ENCODE measurements around the gene INSR. TPM values are rescaled to one million over a fixed set of nuclear protein-coding genes. Genes with fewer than 3 reads are reported as not detected.

Gene INSR
- total RNA-seq, 1 donor from 2014 or later: 7.9 TPM

DNA sequence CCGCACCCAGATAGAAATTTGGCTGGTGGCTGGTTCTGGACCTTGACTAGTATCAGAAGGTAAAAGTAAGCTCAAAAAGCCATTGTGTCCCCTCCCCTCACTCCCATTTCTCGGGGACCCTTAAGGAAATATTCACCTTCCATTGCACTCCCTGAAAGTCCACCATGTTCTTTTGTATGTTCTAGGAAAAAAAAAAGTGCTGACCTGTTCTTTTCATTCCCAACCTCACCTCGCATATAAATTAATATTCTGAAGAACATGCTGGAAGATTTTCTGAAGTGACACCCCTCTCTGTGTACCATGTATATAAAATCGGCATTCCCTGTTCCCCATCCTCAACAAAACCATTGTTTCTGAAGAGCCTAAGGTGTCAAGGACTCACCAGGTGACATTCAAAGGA, 181.5 kb downstream of the INSR start:
- Mint-ChIP-seq H3K36me3 (ENCODE audit: low read depth, unreplicated experiment) (peaks cover 2% of the 10 kb centered on the region), H3K4me3 (ENCODE audit: unreplicated experiment) (no peak overlapping the region), H3K9me3 (ENCODE audit: unreplicated experiment) (peaks cover 2% of the 10 kb centered on the region), H3K27me3 (ENCODE audit: low read depth, unreplicated experiment) (no peaks in the 10 kb centered on the region), H3K4me1 (ENCODE audit: low read depth, unreplicated experiment) (no peaks in the 10 kb centered on the region), H3K27ac (ENCODE audit: unreplicated experiment) (no peak overlapping the region)
- no peaks in the 10 kb centered on the region for H3K4me1 ChIP-seq (ENCODE audit: insufficient read depth, low read length)
- no peaks in the 10 kb centered on the region for H3K79me2 ChIP-seq (ENCODE audit: insufficient read depth, low read length)
- no peak overlapping the region for H3K4me3 ChIP-seq (ENCODE audit: insufficient read depth, low read depth, low read length)
- DNase-seq (ENCODE audit: low read depth) (no peak), FAIRE-seq (no peak)
- no peaks in the 10 kb centered on the region for H4K20me1 ChIP-seq (ENCODE audit: insufficient read depth, low read length)
- TF ChIP-seq, protein P1, sequence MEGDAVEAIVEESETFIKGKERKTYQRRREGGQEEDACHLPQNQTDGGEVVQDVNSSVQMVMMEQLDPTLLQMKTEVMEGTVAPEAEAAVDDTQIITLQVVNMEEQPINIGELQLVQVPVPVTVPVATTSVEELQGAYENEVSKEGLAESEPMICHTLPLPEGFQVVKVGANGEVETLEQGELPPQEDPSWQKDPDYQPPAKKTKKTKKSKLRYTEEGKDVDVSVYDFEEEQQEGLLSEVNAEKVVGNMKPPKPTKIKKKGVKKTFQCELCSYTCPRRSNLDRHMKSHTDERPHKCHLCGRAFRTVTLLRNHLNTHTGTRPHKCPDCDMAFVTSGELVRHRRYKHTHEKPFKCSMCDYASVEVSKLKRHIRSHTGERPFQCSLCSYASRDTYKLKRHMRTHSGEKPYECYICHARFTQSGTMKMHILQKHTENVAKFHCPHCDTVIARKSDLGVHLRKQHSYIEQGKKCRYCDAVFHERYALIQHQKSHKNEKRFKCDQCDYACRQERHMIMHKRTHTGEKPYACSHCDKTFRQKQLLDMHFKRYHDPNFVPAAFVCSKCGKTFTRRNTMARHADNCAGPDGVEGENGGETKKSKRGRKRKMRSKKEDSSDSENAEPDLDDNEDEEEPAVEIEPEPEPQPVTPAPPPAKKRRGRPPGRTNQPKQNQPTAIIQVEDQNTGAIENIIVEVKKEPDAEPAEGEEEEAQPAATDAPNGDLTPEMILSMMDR (IDR thresholded peaks at IDR 0.05; ENCODE audit: insufficient read depth, low read depth, low read length): no peak
- TF ChIP-seq EZH2 (IDR thresholded peaks at IDR 0.05; ENCODE audit: insufficient read depth, low read length): no peak
- H2AFZ ChIP-seq (ENCODE audit: low read depth, low read length): no peak overlapping the region
- no peaks in the 10 kb centered on the region for H3K36me3 ChIP-seq (ENCODE audit: insufficient read depth, low read length)
- no peak overlapping the region for H3K4me2 ChIP-seq (ENCODE audit: low read length)
- H3K27me3 ChIP-seq (ENCODE audit: insufficient read depth, low read length): no peaks in the 10 kb centered on the region
- H3K27ac ChIP-seq (ENCODE audit: low read depth, low read length): no peak overlapping the region
- H3K9me3 ChIP-seq (ENCODE audit: insufficient read depth, low read depth, low read length): peaks cover 4% of the 10 kb centered on the region
- no peak overlapping the region for H3K9ac ChIP-seq (ENCODE audit: low read length)

DNA sequence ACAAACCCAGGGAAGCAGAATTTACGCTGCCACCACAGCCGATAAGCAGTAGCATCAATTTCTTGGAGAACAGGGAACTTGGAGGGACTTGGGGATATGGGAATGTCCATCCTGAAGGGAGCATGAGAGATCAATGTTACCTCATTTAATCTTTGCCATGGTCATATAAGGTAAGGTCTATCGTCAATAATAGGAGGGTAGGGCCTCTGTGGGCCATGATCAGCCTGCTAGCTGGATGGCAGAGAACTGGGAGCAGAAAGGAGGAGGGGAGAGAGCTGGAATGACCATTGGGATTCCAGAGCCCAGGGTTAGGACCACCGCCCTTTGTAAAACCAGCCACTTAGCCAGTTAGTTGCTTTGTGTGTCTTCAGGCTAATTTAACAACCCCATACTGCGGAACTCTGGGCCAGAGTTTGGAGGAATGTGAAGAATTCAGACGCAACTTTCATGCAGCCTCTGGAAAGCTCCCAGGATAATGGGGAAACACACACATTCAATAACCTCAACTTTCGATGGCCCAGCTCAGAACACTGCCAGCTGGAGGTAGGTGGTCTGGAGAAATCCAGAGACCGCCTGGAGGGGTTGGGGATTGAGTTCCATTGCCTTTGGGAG, 184.4 kb downstream of the INSR start:
- Mint-ChIP-seq H3K4me1 (ENCODE audit: low read depth, unreplicated experiment) (no peaks in the 10 kb centered on the region), H3K27ac (ENCODE audit: unreplicated experiment) (no peak overlapping the region), H3K4me3 (ENCODE audit: unreplicated experiment) (no peak overlapping the region), H3K36me3 (ENCODE audit: low read depth, unreplicated experiment) (peaks cover 2% of the 10 kb centered on the region), H3K9me3 (ENCODE audit: unreplicated experiment) (peaks cover 2% of the 10 kb centered on the region), H3K27me3 (ENCODE audit: low read depth, unreplicated experiment) (no peaks in the 10 kb centered on the region)
- Histone ChIP-seq H3K4me3 (ENCODE audit: insufficient read depth, low read depth, low read length) (no peak overlapping the region), H3K27me3 (ENCODE audit: insufficient read depth, low read length) (no peaks in the 10 kb centered on the region), H3K27ac (ENCODE audit: low read depth, low read length) (no peak overlapping the region), H3K9me3 (ENCODE audit: insufficient read depth, low read depth, low read length) (peaks cover 10% of the 10 kb centered on the region), H3K4me1 (ENCODE audit: insufficient read depth, low read length) (no peaks in the 10 kb centered on the region), H2AFZ (ENCODE audit: low read depth, low read length) (no peak overlapping the region), H3K36me3 (ENCODE audit: insufficient read depth, low read length) (no peaks in the 10 kb centered on the region), H3K4me2 (ENCODE audit: low read length) (no peak overlapping the region), H3K79me2 (ENCODE audit: insufficient read depth, low read length) (no peaks in the 10 kb centered on the region), H3K9ac (ENCODE audit: low read length) (no peak overlapping the region), H4K20me1 (ENCODE audit: insufficient read depth, low read length) (no peaks in the 10 kb centered on the region)
- FAIRE-seq: no peak
- TF ChIP-seq EZH2 (IDR thresholded peaks at IDR 0.05; ENCODE audit: insufficient read depth, low read length): no peak
- TF ChIP-seq, protein P1 (IDR thresholded peaks at IDR 0.05; ENCODE audit: insufficient read depth, low read depth, low read length): no peak
- no peak for DNase-seq (ENCODE audit: low read depth)

All from astrocyte (in vitro differentiated cells and primary cell).